ENCODE measurements around the gene FRG2B. TPM values are rescaled to one million over a fixed set of nuclear protein-coding genes. Genes with fewer than 3 reads are reported as not detected.
"Not testable (repeated sequence)": the region's sequence is repeated elsewhere in the genome, so short reads cannot be mapped to it uniquely, and the experiment has no call there.

Gene FRG2B
- not detected for total RNA-seq
- not detected for polyA plus RNA-seq
- long read RNA-seq, donor 1 = 0 reads
- long read RNA-seq, donor 2 = 0 reads

GRCh38 chr10:133626695-133627094 is at the start of gene FRG2B:
Gene FRG2B (minus strand): TSS chr10:133626795. CDS start chr10:133626742, 53 bp downstream.
- WGBS, 2 donors = 28 to 54% methylated on average over 1 to 3 of the region's 10 CpGs
- not testable (repeated sequence) for DNase-seq; H3K4me3 ChIP-seq (ENCODE audit: low read length in 2 of 2)

GRCh38 chr10:133667446-133667845 is 40.9 kb upstream of the FRG2B start:
- H3K36me3 ChIP-seq (ENCODE audit: control insufficient read depth in 1 of 2, insufficient read depth in 2 of 2, low read length in 1 of 2); H3K27ac ChIP-seq (ENCODE audit: low read depth in 1 of 2, low read length in 2 of 2); H3K27me3 ChIP-seq (ENCODE audit: control insufficient read depth in 1 of 2, insufficient read depth in 2 of 2, low read length in 1 of 2); H3K4me1 ChIP-seq (ENCODE audit: control insufficient read depth in 1 of 2, insufficient read depth in 2 of 2, low read length in 2 of 2); intact Hi-C loops (cut with DNase I); H3K4me3 ChIP-seq (ENCODE audit: low read length in 2 of 2); H3K9me3 ChIP-seq (ENCODE audit: control insufficient read depth, low read length); DNase-seq: not testable (repeated sequence)
- ATAC-seq (ENCODE audit: low FRiP score) = peak; percentile 90
- WGBS, 2 donors = no CpG with 5 or more reads among the region's 40 CpGs

More at GRCh38 chr10:133626695-133627094, at the start of gene FRG2B:
- H3K27me3 ChIP-seq (ENCODE audit: control insufficient read depth in 1 of 2, insufficient read depth in 2 of 2, low read length in 1 of 2); H3K9me3 ChIP-seq (ENCODE audit: control insufficient read depth, low read length); intact Hi-C loops (cut with DNase I); ATAC-seq (ENCODE audit: low FRiP score); H3K27ac ChIP-seq (ENCODE audit: low read depth in 1 of 2, low read length in 2 of 2); H3K4me1 ChIP-seq (ENCODE audit: control insufficient read depth in 1 of 2, insufficient read depth in 2 of 2, low read length in 2 of 2); H3K36me3 ChIP-seq (ENCODE audit: control insufficient read depth in 1 of 2, insufficient read depth in 2 of 2, low read length in 1 of 2): not testable (repeated sequence)

GRCh38 chr10:133663544-133664160 is 37.1 kb upstream of the FRG2B start:
- H3K4me3 ChIP-seq (ENCODE audit: low read length in 2 of 2); ATAC-seq (ENCODE audit: low FRiP score); H3K36me3 ChIP-seq (ENCODE audit: control insufficient read depth in 1 of 2, insufficient read depth in 2 of 2, low read length in 1 of 2); DNase-seq; H3K9me3 ChIP-seq (ENCODE audit: control insufficient read depth, low read length); H3K27me3 ChIP-seq (ENCODE audit: control insufficient read depth in 1 of 2, insufficient read depth in 2 of 2, low read length in 1 of 2); H3K4me1 ChIP-seq (ENCODE audit: control insufficient read depth in 1 of 2, insufficient read depth in 2 of 2, low read length in 2 of 2); intact Hi-C loops (cut with DNase I); H3K27ac ChIP-seq (ENCODE audit: low read depth in 1 of 2, low read length in 2 of 2): not testable (repeated sequence)
- 35 to 40% methylated on average over 4 of the region's 4 CpGs for WGBS, 2 donors

GRCh38 chr10:133661122-133661521 is 34.5 kb upstream of the FRG2B start:
- WGBS, 2 donors = 78 to 85% methylated on average over 2 of the region's 2 CpGs

GRCh38 chr10:133660516-133660915 is 33.9 kb upstream of the FRG2B start:
- intact Hi-C loops (cut with DNase I); ATAC-seq (ENCODE audit: low FRiP score); H3K9me3 ChIP-seq (ENCODE audit: control insufficient read depth, low read length); H3K36me3 ChIP-seq (ENCODE audit: control insufficient read depth in 1 of 2, insufficient read depth in 2 of 2, low read length in 1 of 2); H3K4me3 ChIP-seq (ENCODE audit: low read length in 2 of 2); H3K4me1 ChIP-seq (ENCODE audit: control insufficient read depth in 1 of 2, insufficient read depth in 2 of 2, low read length in 2 of 2); H3K27ac ChIP-seq (ENCODE audit: low read depth in 1 of 2, low read length in 2 of 2); H3K27me3 ChIP-seq (ENCODE audit: control insufficient read depth in 1 of 2, insufficient read depth in 2 of 2, low read length in 1 of 2): not testable (repeated sequence)
- WGBS, 2 donors = 66 to 70% methylated on average over 6 of the region's 6 CpGs
- peak in 1 of 2 donors; percentile 46 for DNase-seq

More at GRCh38 chr10:133661122-133661521, 34.5 kb upstream of the FRG2B start:
- H3K4me3 ChIP-seq (ENCODE audit: low read length in 2 of 2); H3K27ac ChIP-seq (ENCODE audit: low read depth in 1 of 2, low read length in 2 of 2); DNase-seq; H3K9me3 ChIP-seq (ENCODE audit: control insufficient read depth, low read length); H3K36me3 ChIP-seq (ENCODE audit: control insufficient read depth in 1 of 2, insufficient read depth in 2 of 2, low read length in 1 of 2); H3K4me1 ChIP-seq (ENCODE audit: control insufficient read depth in 1 of 2, insufficient read depth in 2 of 2, low read length in 2 of 2); H3K27me3 ChIP-seq (ENCODE audit: control insufficient read depth in 1 of 2, insufficient read depth in 2 of 2, low read length in 1 of 2); ATAC-seq (ENCODE audit: low FRiP score); intact Hi-C loops (cut with DNase I): not testable (repeated sequence)

GRCh38 chr10:133657276-133657675 is 30.7 kb upstream of the FRG2B start:
- H3K4me3 ChIP-seq (ENCODE audit: low read length in 2 of 2); H3K36me3 ChIP-seq (ENCODE audit: control insufficient read depth in 1 of 2, insufficient read depth in 2 of 2, low read length in 1 of 2); H3K9me3 ChIP-seq (ENCODE audit: control insufficient read depth, low read length); H3K4me1 ChIP-seq (ENCODE audit: control insufficient read depth in 1 of 2, insufficient read depth in 2 of 2, low read length in 2 of 2); intact Hi-C loops (cut with DNase I); ATAC-seq (ENCODE audit: low FRiP score); H3K27ac ChIP-seq (ENCODE audit: low read depth in 1 of 2, low read length in 2 of 2); DNase-seq; H3K27me3 ChIP-seq (ENCODE audit: control insufficient read depth in 1 of 2, insufficient read depth in 2 of 2, low read length in 1 of 2): not testable (repeated sequence)
- 70 to 78% methylated on average over 3 of the region's 4 CpGs for WGBS, 2 donors

- WGBS, 2 donors = 11 to 29% methylated on average over 3 to 5 of the region's 22 CpGs
- H3K36me3 ChIP-seq (ENCODE audit: control insufficient read depth in 1 of 2, insufficient read depth in 2 of 2, low read length in 1 of 2); H3K9me3 ChIP-seq (ENCODE audit: control insufficient read depth, low read length); H3K27ac ChIP-seq (ENCODE audit: low read depth in 1 of 2, low read length in 2 of 2); H3K27me3 ChIP-seq (ENCODE audit: control insufficient read depth in 1 of 2, insufficient read depth in 2 of 2, low read length in 1 of 2); H3K4me3 ChIP-seq (ENCODE audit: low read length in 2 of 2); intact Hi-C loops (cut with DNase I); H3K4me1 ChIP-seq (ENCODE audit: control insufficient read depth in 1 of 2, insufficient read depth in 2 of 2, low read length in 2 of 2); DNase-seq; ATAC-seq (ENCODE audit: low FRiP score): not testable (repeated sequence)
These were observed 22.4 kb upstream of the FRG2B start for GRCh38 chr10:133648872-133649455.

- not testable (repeated sequence) for H3K36me3 ChIP-seq (ENCODE audit: control insufficient read depth in 1 of 2, insufficient read depth in 2 of 2, low read length in 1 of 2); ATAC-seq (ENCODE audit: low FRiP score)
- 4 to 6% methylated on average over 11 to 13 of the region's 18 CpGs for WGBS, 2 donors
These were observed 20.6 kb upstream of the FRG2B start for GRCh38 chr10:133647075-133647748.

More at GRCh38 chr10:133647075-133647748, 20.6 kb upstream of the FRG2B start:
- intact Hi-C loops (cut with DNase I); DNase-seq; H3K4me3 ChIP-seq (ENCODE audit: low read length in 2 of 2); H3K9me3 ChIP-seq (ENCODE audit: control insufficient read depth, low read length); H3K4me1 ChIP-seq (ENCODE audit: control insufficient read depth in 1 of 2, insufficient read depth in 2 of 2, low read length in 2 of 2); H3K27ac ChIP-seq (ENCODE audit: low read depth in 1 of 2, low read length in 2 of 2); H3K27me3 ChIP-seq (ENCODE audit: control insufficient read depth in 1 of 2, insufficient read depth in 2 of 2, low read length in 1 of 2): not testable (repeated sequence)

Data from aorta (tissue), 5 donors.